GM21619 (cell line): ENCODE results near the gene PARD6G.
A peak's percentile ranks its signal among the peaks of the same experiment; 100 is the strongest.

Experiments
- ATAC-seq: cut with Tn5 transposase; IDR thresholded peaks from one replicate; pipeline ENCODE4 v1.9.1; 2021; ENCODE audit not compliant: unreplicated experiment

Gene PARD6G

DNA sequence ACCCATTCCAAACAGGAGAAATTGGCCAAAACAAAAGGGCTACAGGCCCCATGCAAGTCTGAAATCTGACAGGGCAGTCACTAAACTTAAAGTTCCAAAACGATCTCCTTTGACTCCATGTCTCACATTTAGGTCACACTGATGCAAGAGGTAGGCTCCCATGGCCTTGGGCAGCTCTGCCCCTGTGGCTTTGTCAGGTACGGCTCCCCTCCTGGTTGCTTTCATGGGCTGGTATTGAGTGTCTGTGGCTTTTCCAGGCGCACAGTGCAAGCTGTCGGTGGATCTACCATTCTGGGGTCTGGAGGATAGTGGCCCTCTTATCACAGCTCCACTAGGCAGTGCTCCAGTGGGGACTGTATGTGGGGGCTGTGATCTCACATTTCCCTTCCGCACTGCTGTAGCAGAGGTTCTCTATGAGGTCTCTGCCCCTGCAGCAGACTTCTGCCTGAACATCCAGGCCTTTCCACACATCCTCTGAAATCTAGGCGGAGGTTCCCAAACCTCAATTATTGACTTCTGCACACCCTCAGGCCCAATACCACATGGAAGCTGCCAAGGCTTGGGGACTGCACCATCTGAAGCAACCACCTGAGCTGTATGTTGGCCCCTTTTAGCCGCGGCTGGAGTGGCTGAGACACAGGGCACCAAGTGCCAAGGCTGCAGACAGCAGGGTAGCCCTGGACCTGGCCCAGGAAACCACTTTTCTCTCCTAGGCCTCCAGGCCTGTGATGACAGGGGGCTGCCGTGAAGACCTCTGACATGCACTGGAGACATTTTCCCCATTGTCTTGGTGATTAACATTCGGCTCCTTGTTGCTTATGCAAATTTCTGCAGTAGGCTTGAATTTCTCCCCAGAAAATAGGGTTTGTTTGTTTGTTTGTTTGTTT is 28.7 kb downstream of the PARD6G start:
- no peak for ATAC-seq

DNA sequence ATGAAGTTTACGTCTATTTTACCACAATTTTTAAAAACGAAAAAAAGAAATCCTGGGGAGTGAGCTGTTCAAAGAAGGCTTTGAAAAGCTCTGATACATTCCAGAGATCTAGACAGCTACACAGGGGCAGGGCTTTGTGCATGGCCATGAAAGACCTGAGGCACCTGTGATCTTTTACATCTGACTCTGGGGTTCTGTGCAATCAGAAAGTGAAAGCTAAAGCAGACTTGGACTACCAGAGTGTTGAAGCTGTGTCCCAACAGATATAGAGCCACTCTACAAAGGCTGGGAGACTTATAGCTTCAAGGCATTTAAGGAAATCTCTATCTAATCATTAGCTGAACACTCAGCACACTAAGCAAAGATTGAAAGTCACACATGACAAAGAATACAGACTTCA is 34.1 kb downstream of the PARD6G start:
- peak; percentile 53 for ATAC-seq

DNA sequence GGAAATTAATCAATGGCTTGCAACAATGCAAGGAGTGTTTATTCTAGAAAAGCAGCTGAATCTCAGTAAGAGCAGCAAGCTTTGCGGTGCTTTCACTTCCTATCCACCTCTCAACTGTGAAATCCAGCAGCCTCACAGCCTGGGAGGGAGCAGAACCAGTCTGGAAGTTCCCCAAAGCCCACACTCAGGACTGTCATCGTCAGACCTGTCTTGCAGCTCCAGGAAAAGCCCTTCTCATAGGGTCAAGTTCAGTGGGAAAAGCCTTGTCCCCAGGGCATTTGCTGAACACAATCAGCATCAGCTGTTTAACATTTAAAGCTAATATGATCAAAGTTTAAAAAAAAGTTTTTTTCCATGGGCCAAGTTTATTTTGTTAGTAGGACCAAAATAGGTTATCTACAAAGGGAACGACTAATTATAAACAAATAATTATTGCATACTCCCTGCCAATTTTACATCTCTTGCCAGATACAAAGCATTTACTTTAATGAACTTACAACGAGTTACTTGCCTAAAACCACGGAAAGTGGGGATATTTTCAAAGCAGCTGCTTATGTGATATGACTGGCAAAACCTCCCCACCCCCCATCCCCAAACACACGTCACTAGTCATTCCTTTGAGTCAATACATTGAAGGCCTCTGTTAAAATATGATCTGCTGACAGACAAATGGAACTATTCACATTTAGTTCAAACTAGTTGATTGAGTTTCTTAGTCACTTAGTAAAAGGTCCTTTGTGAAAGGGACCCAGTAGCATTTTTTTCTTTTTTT is 36.8 kb downstream of the PARD6G start:
- ATAC-seq = peak; percentile 87

DNA sequence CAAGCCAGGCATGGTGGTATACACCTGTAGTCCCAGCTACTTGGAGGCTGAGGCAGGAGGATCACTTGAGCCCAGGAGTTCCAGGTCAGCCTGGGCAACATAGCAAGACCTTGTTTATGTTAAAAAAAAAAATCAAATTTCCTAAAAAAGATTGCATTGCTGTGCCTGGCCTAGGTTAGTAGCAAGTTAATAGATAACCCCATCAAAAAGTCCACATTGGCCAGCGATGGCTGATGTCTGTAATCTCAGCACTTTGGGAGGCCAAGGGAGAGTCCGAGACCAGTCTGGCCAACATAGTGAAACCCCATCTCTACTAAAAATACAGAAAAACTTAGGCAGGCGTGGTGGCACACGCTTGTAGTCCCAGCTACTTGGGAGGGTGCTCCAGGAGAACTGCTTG is 38.7 kb downstream of the PARD6G start:
- no peak for ATAC-seq

DNA sequence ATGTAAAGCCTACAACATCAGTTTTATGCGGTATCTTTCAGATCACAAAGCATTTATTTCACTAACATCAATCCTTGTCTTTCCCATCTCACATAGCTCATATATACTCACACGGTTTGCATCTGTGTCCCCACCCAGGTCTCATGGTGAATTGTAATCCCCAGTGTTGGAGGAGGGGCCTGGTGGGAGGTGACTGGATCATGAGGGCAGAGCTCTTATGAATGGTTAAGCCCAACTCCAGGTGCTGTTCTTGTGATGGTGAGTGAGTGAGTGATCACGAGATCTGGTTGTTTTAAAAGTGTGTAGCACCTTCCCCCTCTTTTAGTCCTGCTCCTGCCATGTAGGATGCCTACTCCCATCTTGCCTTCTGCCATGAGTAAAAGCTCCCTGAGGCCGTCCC is 42.0 kb downstream of the PARD6G start:
- no peak for ATAC-seq

DNA sequence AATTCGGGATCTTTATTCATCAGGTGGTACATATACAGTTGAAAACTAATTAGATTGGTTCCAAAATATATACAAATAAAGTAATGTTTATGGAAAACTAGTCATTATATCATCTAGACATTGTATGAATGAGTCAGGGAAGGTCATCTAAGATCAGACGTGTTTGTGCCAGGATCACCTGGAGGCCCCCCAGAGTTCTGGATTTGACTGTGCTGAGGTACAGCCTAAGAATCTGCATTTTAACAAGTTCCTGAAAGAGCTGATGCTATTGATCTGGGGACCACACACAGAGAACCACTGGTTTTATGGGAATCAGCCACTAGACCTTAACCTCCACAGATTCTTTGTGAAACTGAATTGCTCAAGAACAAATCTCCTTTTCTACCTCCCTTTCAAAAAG is 43.2 kb downstream of the PARD6G start:
- no peak for ATAC-seq

DNA sequence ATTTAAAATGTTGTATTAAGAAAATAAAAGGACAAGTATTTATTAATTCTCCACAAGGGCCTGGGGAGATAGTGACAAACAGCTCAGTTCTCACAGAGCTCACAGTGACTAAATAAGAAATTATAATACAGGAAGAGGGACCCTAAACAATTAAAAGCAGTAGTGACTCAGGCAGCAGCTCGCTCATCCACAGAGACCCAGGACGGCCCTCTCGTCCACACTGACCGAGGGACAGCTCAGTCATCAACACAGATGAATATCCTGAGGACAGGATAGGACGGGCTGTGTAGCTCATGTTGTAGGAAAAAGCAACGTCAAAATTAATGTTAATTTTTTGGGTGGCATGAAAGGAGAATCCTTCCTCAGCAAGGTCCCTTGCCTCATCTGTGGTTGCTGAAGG is 44.1 kb downstream of the PARD6G start:
- no peak for ATAC-seq

DNA sequence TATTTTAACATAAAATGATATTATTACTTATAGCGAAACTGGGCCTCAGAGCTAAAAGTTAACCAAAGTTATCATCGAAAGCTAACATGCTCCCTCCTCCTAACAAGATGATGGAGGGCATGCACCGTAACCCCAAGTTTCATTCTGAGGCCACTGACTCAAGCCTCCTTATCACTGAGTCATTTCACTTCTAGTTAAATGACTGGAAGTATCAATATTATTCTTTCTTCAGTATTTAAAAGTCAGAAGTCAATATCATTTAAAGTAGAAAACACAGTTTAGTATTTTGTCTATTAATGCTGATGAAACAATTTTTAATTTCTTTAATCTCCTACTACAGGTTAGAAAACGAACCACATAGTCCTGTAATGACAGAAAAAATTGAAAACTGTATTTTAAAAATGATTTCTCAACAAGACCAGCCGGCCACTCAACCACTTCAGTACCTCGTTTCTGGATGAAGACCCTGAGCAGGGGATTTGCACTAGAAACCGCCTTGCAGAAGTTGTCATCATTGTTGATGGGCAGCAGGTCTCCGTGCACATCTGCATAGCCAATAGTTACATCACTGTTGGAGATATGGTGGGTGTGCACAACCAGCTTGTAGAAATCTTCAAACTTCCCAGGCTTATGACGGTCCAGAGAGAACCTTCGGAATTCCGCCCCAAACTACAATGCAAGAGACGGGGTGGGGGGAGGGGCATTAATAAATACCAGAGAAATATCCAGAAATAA is 44.9 kb downstream of the PARD6G start:
- peak; percentile 87 for ATAC-seq

DNA sequence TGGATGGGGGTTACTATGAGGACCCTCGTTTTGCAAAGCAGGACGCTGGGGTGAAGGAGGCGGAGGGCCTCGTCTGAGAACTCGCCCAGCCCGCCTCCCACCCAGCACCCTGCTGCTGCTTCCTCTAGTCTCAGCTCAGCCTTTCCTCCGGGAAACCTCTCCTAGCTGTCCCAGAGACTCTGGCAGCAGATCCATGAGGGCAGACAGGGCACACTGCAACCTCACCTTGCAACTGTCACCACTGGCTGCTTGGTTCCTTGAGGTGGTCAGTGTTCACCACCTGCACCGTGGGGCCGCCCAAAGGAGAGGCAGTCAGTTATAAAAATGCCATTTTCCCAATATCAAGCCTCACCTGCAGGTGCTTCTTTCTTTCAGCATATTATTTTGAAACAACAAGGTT is 45.6 kb downstream of the PARD6G start:
- peak; percentile 1 for ATAC-seq

DNA sequence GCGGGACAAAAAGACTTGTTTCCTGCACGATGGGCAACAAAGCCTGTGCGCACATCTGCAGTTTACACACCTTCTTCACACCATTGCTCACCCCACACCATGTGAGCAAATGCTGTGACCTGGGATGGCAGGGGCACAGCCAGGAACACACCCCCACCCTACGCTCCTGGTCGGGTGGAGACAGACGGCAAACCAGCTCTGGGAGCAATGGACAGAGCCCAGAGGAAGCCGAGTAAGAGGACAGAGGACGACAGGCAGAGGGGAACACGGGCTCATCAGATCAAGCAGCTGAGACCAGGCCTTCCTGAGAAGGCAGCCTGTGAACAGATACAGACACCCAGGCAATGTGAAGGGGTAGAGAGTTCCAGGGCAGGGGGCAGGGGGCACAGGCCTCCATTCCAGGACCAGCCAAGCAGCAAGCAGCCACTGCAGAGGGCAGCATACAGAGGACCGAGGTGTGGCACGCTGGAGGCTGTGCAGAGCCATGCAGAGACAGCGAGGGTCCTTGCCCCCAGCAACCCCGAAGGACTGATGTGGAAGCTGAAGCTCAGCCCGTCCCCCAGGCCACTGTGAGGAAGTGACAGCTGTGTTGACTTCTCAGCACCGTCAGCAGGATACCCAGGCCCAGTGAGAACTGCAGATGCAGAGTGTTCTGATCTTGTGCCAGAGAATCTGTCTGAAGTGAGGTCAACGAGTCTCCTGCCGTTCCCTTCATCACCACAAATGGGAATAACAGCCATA is 46.2 kb downstream of the PARD6G start:
- ATAC-seq = no peak

DNA sequence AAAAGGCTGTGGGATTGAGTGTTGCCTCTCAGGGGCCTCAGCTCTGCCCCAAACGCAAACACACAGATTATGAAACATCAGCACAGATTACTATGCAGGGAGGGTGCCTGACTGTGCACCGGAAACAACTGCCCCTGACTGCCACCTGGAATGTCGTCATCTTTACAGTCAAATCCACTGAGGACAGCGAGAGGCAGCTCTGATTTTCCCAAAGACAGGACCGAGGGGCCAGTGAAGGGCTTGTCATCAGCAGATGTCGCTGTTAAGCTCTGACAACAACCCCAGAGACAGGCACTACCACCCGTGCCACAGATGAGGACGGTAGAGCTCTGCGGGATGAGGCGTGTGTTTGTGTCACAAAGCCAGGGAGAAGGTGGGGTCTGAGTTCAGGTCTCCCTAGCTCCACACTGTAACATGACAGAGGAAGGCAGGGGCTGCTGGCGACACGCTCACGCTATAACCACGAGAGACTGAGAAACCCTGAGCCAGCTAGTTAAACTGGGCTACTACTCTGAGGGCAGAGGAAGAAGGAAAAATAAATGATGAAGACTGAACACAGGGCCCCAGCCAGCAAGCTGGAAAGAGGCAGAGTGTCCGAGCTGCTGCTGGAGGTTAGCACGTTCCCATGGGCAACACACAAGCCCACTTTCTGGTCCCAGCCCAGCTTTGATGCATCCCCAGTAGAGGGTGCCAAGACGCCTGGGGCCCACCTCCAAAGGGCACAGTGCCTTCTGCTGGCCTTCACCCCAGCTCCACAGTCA is 47.0 kb downstream of the PARD6G start:
- ATAC-seq = no peak

DNA sequence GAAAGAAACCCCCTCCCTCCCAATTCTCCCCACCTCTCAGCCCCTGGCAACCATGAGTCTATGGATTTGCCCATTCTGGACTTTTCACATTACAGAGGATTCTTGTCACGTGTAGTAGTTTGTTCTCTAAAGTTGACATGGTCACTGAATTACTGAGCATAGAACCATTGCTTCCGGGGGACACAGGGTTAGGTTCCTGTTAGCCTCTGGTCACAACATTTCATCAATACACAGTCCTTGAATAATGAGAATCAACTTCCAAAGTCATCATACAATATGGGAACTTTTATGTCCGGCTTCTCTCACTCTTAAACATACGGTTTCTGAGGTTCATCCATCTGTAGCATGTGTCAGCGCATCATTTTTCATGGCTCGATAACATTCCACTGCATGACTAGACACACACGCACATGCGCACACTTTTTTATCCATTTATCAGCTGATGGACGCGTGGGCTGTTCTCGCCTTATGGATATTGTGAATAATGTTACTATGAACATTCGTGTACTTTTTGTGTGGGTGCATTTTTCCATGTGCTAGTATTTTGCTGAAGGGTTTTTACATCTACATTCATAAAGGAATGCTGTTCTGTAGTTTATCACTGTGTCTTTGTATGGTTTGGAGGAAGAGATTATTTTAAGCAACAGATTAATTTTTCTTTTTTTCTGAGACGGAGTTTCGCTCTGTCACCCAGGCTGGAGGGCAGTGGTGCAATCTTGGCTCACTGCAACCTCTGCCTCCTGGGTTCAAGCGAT is 48.1 kb downstream of the PARD6G start:
- no peak for ATAC-seq

DNA sequence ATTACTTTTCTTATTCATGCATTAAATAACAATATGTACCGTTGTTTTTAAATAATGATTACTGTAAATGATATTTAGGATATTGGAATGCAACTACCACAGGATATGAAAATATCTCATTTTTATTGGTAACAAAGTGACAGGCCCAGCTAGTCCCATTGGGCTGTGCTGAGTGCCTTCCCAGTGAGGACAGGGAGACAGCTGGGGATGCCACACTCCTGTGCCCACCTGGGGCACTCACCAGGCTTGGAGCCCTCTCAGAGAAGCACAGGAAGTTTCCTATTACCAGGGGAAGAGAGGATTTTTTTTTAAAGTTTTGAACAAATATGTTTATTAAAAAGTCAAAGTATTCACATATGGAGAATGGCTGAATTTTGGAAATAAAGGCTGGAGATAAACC is 48.9 kb downstream of the PARD6G start:
- no peak for ATAC-seq

DNA sequence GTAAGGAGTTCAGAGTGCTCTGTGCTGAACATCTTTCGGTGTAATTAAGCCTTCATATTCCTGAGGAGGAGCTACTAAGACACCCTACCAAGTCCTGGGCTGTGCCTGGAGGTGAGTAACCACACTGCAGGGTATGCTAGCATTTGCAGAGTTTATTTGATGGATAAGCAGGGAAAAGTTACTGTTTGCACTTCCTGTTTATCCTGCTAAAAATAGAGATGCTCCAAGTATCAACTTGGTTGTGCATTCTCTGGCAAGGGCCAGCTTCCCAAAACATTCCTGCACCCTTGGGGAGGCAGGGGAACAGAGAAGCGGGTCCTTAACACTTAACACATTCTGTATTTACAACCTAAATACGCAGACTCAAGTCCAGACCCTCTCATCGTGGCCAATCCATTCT is 49.8 kb downstream of the PARD6G start:
- ATAC-seq = no peak

DNA sequence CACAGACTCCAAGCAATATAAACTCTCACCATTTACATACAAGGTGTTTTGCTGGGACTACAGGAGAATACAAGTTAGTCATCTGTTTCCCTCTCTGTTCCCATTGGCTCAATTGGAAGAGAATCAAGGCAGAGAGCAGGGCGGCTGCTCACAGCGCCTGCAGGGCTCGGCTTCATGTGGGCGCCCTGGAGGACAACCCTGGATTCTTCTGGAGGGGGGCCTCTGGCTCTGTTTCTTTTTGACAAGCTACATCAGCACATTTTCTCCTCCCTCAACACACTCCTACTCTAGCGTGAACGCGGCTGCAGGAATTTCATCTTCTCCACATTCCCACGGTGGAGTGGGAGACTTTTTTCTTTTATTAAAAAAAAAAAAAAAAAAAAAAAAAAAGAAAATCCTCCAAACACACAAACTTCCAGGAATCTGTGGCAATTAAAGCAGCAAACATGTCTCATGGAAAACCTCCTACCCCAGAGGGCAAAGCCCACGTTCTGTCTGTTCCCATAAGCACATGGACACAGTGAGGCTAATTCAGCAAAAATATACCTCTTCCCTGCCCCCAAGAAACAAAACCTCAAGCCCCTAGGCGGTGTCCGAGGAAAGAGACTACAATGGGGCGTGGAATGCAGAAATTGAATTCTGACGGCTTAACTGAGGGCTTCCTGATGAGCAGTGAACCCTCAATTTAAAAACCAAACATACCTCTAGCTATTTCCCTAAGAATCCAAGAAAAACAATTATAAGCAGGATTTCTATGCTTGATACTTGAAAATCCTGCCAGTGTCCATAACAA is 50.6 kb downstream of the PARD6G start:
- ATAC-seq = no peak

DNA sequence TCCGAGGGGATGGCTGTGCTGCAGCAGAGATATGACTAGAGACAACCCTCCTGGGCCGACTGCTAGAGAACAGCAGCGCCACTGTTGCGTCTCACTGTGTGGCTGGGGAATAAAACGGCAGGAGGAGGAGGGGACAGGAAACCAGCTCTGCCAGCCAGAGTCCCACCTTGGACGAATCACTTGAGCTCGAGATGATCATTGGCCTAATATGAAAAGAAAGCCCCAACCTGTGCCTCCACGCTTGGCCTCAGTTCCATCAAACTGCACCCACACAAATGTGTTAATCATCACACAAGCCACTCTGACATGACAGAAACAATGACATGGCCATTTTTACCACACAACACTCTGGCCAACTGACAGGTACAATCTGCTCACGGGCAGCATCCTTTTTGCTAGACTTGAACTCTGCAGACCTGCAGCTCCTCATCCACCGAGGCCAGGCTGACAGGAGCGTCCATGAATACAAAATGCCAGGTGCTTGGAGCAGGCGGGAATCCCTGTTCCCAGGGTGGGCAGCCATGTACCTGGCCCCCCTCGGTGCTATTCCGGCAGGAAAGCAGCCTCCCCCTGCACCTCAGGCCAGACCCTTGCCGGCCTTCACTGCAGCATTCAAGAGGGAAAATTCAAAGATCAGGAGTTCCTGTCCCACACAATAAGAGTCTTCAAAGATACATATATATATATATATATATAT is 52.3 kb downstream of the PARD6G start:
- ATAC-seq = peak; percentile 60

DNA sequence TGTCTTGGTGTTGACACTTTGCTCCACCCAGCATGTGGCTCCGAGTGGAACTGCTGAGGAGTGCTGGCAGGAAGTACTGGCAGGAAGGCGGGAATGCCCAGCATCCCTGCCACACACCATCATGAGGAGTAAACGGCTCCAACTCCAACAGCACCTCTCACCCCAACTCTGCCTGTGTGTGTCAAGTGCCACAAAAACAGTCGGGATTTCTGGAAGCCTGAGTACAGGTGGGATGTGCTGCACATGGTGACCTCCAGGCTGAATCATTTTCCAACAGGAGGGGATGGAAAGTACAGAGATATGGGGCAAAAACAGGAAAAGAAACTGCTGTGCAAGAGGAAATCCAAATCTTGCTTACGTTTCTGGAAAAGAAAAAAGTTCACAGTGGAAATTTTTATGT is 53.6 kb downstream of the PARD6G start:
- no peak for ATAC-seq
